Ramos (cell line): ENCODE measurements around the gene CCHCR1.
"Not testable (repeated sequence)": the region's sequence is repeated elsewhere in the genome, so short reads cannot be mapped to it uniquely, and the experiment has no call there.

Source experiments
- in situ Hi-C: fragments of 300-500 bp; cut with MboI; formaldehyde crosslinking; loops from one replicate; pipeline ENCODE4 v1.14.3; 2022; ENCODE audit warnings: low sequenced_read_pairs; ENCODE audit not compliant: unreplicated experiment

CCHCR1 gene

GRCh38 chr6:31183859-31184258 is 26.3 kb upstream of the CCHCR1 start:
- in situ Hi-C loops: not testable (repeated sequence)

GRCh38 chr6:31183287-31183686 is 25.7 kb upstream of the CCHCR1 start:
- in situ Hi-C loops: not testable (repeated sequence)

- in situ Hi-C loops: no loop called here
These were observed 22.9 kb upstream of the CCHCR1 start for GRCh38 chr6:31180500-31180899.

GRCh38 chr6:31179896-31180295 is 22.3 kb upstream of the CCHCR1 start:
- in situ Hi-C loops: no loop called here

GRCh38 chr6:31179042-31179386 is 21.4 kb upstream of the CCHCR1 start:
- in situ Hi-C loops: no loop called here

- in situ Hi-C loops: no loop called here
These were observed 20.8 kb upstream of the CCHCR1 start for GRCh38 chr6:31178143-31179041.

- in situ Hi-C loops: no loop called here
These were observed 18.4 kb upstream of the CCHCR1 start for GRCh38 chr6:31175971-31176370.

- in situ Hi-C loops: no loop called here
These were observed 16.8 kb upstream of the CCHCR1 start for GRCh38 chr6:31174378-31174777.

- in situ Hi-C loops: no loop called here
These were observed 15.8 kb upstream of the CCHCR1 start for GRCh38 chr6:31173406-31173805.

GRCh38 chr6:31172973-31173384 is 15.4 kb upstream of the CCHCR1 start:
- in situ Hi-C loops: no loop called here

- in situ Hi-C loops: no loop called here
These were observed 14.6 kb upstream of the CCHCR1 start for GRCh38 chr6:31171931-31172905.

- in situ Hi-C loops: no loop called here
These were observed 13.5 kb upstream of the CCHCR1 start for GRCh38 chr6:31170987-31171671.

- in situ Hi-C loops: no loop called here
These were observed 12.9 kb upstream of the CCHCR1 start, which contains the start of gene POU5F1 for GRCh38 chr6:31170600-31170881. POU5F1 (minus strand) TSS chr6:31170682; CDS start chr6:31170620, 62 bp downstream.

- in situ Hi-C loops: not testable (repeated sequence)
These were observed 12.4 kb upstream of the CCHCR1 start for GRCh38 chr6:31169858-31170599.

GRCh38 chr6:31169123-31169857 is 11.7 kb upstream of the CCHCR1 start:
- in situ Hi-C loops: no loop called here

- in situ Hi-C loops: no loop called here
These were observed 11.0 kb upstream of the CCHCR1 start for GRCh38 chr6:31168606-31169005.

- in situ Hi-C loops: no loop called here
These were observed 8.4 kb upstream of the CCHCR1 start for GRCh38 chr6:31165986-31166385.

- in situ Hi-C loops: not testable (repeated sequence)
These were observed 7.6 kb upstream of the CCHCR1 start for GRCh38 chr6:31165064-31165832.
